ENCODE data around the gene ZC3H7A. TPM values are rescaled to one million over a fixed set of nuclear protein-coding genes. Genes with fewer than 3 reads are reported as not detected.

Gene ZC3H7A
- total RNA-seq, 1 donor from 2014 or later = 79.6 TPM

- no peak for DNase-seq (ENCODE audit: extremely low spot score, unreplicated experiment)
- Mint-ChIP-seq H3K4me1 (ENCODE audit: unreplicated experiment) (peaks cover 49% of the 10 kb centered on the region), H3K4me3 (ENCODE audit: unreplicated experiment) (peak overlapping the region; percentile 20), H3K36me3 (ENCODE audit: unreplicated experiment) (peaks cover 67% of the 10 kb centered on the region), H3K9me3 (ENCODE audit: unreplicated experiment) (no peaks in the 10 kb centered on the region), H3K27ac (ENCODE audit: unreplicated experiment) (peak overlapping the region; percentile 86), H3K27me3 (ENCODE audit: unreplicated experiment) (no peaks in the 10 kb centered on the region)
- TF ChIP-seq, protein P1, sequence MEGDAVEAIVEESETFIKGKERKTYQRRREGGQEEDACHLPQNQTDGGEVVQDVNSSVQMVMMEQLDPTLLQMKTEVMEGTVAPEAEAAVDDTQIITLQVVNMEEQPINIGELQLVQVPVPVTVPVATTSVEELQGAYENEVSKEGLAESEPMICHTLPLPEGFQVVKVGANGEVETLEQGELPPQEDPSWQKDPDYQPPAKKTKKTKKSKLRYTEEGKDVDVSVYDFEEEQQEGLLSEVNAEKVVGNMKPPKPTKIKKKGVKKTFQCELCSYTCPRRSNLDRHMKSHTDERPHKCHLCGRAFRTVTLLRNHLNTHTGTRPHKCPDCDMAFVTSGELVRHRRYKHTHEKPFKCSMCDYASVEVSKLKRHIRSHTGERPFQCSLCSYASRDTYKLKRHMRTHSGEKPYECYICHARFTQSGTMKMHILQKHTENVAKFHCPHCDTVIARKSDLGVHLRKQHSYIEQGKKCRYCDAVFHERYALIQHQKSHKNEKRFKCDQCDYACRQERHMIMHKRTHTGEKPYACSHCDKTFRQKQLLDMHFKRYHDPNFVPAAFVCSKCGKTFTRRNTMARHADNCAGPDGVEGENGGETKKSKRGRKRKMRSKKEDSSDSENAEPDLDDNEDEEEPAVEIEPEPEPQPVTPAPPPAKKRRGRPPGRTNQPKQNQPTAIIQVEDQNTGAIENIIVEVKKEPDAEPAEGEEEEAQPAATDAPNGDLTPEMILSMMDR (IDR thresholded peaks at IDR 0.05) = no peak
These were observed 39.1 kb downstream of the ZC3H7A start for GRCh38 chr16:11757671-11758545.

- peaks cover 51% of the 10 kb centered on the region for H3K4me1 Mint-ChIP-seq (ENCODE audit: unreplicated experiment)
- DNase-seq (ENCODE audit: extremely low spot score, unreplicated experiment) = no peak
- peak overlapping the region; percentile 90 for H3K27ac Mint-ChIP-seq (ENCODE audit: unreplicated experiment)
- peaks cover 60% of the 10 kb centered on the region for H3K36me3 Mint-ChIP-seq (ENCODE audit: unreplicated experiment)
- no peak overlapping the region for H3K4me3 Mint-ChIP-seq (ENCODE audit: unreplicated experiment)
- H3K27me3 Mint-ChIP-seq (ENCODE audit: unreplicated experiment) = no peaks in the 10 kb centered on the region
- TF ChIP-seq, protein P1 (IDR thresholded peaks at IDR 0.05) = no peak
- H3K9me3 Mint-ChIP-seq (ENCODE audit: unreplicated experiment) = no peaks in the 10 kb centered on the region
These were observed 40.8 kb downstream of the ZC3H7A start for GRCh38 chr16:11756248-11756647.

- H3K27me3 Mint-ChIP-seq (ENCODE audit: unreplicated experiment) = no peaks in the 10 kb centered on the region
- peak overlapping the region; percentile 90 for H3K27ac Mint-ChIP-seq (ENCODE audit: unreplicated experiment)
- peaks cover 51% of the 10 kb centered on the region for H3K4me1 Mint-ChIP-seq (ENCODE audit: unreplicated experiment)
- DNase-seq (ENCODE audit: extremely low spot score, unreplicated experiment) = no peak
- H3K4me3 Mint-ChIP-seq (ENCODE audit: unreplicated experiment) = peak overlapping the region; percentile 51
- TF ChIP-seq, protein P1 (IDR thresholded peaks at IDR 0.05) = no peak
- H3K36me3 Mint-ChIP-seq (ENCODE audit: unreplicated experiment) = peaks cover 58% of the 10 kb centered on the region
- no peaks in the 10 kb centered on the region for H3K9me3 Mint-ChIP-seq (ENCODE audit: unreplicated experiment)
These were observed 41.9 kb downstream of the ZC3H7A start for GRCh38 chr16:11755022-11755760.

GRCh38 chr16:11752856-11753255 is 44.2 kb downstream of the ZC3H7A start:
- no peak overlapping the region for H3K4me3 Mint-ChIP-seq (ENCODE audit: unreplicated experiment)
- peaks cover 34% of the 10 kb centered on the region for H3K4me1 Mint-ChIP-seq (ENCODE audit: unreplicated experiment)
- DNase-seq (ENCODE audit: extremely low spot score, unreplicated experiment) = no peak
- H3K36me3 Mint-ChIP-seq (ENCODE audit: unreplicated experiment) = peaks cover 61% of the 10 kb centered on the region
- TF ChIP-seq, protein P1 (IDR thresholded peaks at IDR 0.05) = no peak
- H3K27me3 Mint-ChIP-seq (ENCODE audit: unreplicated experiment) = no peaks in the 10 kb centered on the region
- no peak overlapping the region for H3K27ac Mint-ChIP-seq (ENCODE audit: unreplicated experiment)
- no peaks in the 10 kb centered on the region for H3K9me3 Mint-ChIP-seq (ENCODE audit: unreplicated experiment)

DNA sequence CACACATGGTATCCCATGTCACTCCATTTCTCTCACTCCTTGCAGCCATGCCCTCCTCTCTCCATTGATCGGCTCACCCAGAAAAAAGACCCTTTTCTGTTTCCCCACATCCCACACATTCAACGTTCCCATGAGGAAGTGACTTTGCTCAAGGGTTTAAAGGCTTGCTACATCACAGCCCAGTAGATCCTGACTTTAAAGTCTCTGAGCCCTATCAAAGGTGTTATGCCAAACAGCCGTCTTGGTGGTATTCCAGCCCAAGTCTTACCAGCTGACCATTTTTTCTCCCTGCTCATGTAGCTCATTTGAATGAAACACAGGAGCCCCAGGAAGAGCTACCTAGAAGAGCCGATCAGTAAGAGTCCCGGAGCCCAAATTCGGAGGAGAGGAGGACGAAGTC is 47.0 kb downstream of the ZC3H7A start:
- H3K27me3 Mint-ChIP-seq (ENCODE audit: unreplicated experiment) = no peaks in the 10 kb centered on the region
- no peaks in the 10 kb centered on the region for H3K9me3 Mint-ChIP-seq (ENCODE audit: unreplicated experiment)
- H3K4me1 Mint-ChIP-seq (ENCODE audit: unreplicated experiment) = peaks cover 8% of the 10 kb centered on the region
- DNase-seq (ENCODE audit: extremely low spot score, unreplicated experiment) = no peak
- H3K27ac Mint-ChIP-seq (ENCODE audit: unreplicated experiment) = peak overlapping the region; percentile 25
- H3K4me3 Mint-ChIP-seq (ENCODE audit: unreplicated experiment) = no peak overlapping the region
- TF ChIP-seq, protein P1 (IDR thresholded peaks at IDR 0.05) = no peak
- H3K36me3 Mint-ChIP-seq (ENCODE audit: unreplicated experiment) = peaks cover 43% of the 10 kb centered on the region

All from osteocyte (in vitro differentiated cells).